Stimulated activated CD4-positive, alpha-beta T cell treated with anti-CD3 and anti-CD28 coated beads, Interleukin-2, amount 100 ng/mL, for 24 hours (primary cell): ENCODE measurements around the gene SLC12A8.
"Not testable (repeated sequence)": the region's sequence is repeated elsewhere in the genome, so short reads cannot be mapped to it uniquely, and the experiment has no call there.

Experiments
- DNase-seq, 2 donors: peaks; one replicate each; pipeline ENCODE4 v3.0.0-alpha.2; 2020

SLC12A8 gene

GRCh38 chr3:125108833-125109535, 103.6 kb downstream of the SLC12A8 start:
- no peak for DNase-seq

GRCh38 chr3:125107861-125108567, 104.5 kb downstream of the SLC12A8 start:
- no peak for DNase-seq

GRCh38 chr3:125107363-125107762, 105.2 kb downstream of the SLC12A8 start:
- no peak for DNase-seq

GRCh38 chr3:125105116-125105515, 107.4 kb downstream of the SLC12A8 start:
- DNase-seq: no peak

- no peak for DNase-seq
These were observed 107.9 kb downstream of the SLC12A8 start for GRCh38 chr3:125104639-125105038.

GRCh38 chr3:125103406-125103805, 109.1 kb downstream of the SLC12A8 start:
- DNase-seq: no peak

- DNase-seq: no peak
These were observed 110.1 kb downstream of the SLC12A8 start for GRCh38 chr3:125102470-125102869.

DNA sequence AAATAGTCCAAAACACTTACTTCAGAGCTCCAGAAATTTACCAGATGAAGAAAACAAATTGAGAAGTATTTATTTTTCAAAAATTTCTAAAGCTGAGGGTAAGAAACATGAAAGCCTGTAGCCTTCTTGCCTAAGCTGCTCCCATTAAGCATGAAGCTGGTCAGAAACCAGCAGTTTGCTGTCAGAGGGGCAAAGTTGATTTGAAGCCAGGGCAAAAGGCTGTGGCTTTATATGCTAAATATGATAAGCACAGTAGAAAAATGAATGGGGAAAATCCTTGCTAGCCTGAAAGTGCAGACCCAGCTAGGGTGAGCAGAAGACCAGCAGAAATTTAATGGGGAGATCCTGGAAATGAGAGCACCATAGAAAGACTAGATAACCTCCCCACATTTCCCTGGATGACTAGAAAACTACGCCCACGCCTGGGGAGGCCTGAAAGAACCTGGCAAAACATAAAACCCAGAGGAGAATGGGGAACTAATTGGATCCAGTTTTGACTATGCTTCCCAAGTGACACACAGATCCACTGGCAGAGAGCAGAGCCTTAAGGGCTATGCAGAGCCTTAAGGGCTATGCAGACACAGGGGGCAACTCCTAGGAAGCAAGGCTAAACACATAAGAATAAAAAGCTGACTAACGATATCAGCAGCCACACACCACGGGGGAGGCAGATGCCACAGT, 113.8 kb downstream of the SLC12A8 start:
- no peak for DNase-seq

DNA sequence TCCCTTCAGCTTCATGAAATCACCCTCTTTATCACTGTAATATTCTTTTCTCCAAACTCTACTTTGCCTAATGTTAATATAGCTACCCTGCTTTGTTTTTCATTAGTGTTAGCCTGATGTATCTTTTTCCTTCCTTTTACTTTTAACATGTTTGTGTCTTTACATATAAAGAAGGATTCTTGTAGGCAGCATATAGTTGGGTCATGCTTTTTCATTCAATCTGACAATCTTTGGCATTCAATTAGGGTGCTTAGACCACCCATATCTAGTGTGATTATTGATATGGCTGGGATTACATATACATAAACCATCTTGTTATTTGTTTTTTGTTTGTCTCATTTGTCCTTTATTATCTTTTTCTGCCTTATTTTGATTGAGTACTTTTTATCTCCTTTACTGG, 121.9 kb downstream of the SLC12A8 start:
- no peak for DNase-seq

DNA sequence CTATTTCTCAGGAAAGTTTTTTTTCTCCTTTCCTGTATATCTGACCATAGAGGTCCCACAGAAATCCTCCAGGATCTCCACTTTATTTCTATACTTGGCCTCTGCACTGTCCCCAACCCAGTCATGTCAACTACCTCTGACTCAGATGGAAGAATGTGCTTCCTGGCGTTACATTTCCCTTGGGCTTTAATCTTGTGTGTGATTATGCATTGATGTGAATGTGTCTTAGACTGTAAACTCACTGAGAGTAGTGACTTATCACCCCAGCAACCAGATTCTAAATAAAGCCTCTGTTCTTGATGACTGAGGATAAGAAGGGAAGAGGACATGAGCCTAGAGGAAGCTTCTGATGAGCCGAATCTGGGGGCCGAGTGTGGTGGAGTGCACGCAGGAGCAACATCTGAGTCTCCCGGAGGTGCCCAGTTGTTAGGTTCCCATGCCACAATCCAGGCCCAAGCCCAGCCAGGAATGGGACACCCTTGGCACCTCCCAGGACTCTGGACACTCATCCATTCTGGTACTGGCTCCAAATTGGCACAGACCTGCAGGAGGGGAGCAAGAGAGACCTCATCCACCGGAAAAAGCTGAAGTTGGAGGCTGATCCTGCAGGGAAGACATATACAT, 124.7 kb downstream of the SLC12A8 start:
- no peak for DNase-seq

DNA sequence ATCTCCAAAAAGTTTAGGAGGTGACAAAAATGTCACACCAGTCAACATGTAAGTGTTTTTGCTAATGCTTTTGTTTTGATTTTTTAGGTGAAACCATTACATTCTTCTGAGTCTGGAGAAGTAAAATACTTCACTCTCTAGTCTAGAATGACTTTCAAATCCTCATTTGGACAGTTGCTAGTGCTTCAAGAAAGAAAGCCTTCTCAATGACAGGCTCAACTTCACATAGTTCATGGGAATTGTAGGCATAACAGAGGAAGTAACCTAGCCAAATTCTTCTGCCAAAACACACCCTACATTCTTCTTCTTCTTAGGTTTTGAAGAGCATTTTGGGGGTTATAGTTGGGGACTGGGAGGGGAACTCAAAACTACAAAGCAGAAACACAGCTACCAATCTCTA, 127.4 kb downstream of the SLC12A8 start:
- DNase-seq: no peak

DNA sequence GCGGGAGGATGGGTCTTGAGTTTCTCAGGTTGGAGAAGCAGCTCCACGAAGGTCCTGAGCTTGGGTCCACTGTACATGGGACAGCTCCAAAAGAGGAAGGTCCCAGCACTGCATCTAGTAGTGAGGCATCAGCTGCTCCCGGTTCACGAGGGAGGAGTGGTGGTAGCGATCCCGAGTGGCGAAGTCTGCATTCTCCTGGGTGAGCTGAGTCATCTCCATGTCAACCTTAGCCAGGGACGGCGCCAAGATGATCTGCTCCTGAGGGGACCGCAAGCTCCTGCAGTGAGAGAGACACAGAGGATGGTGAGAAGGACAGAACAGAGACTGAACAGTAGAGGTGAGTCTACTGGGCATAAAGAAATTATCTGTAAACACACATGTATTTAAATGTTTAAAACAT, 128.8 kb downstream of the SLC12A8 start:
- no peak for DNase-seq

DNA sequence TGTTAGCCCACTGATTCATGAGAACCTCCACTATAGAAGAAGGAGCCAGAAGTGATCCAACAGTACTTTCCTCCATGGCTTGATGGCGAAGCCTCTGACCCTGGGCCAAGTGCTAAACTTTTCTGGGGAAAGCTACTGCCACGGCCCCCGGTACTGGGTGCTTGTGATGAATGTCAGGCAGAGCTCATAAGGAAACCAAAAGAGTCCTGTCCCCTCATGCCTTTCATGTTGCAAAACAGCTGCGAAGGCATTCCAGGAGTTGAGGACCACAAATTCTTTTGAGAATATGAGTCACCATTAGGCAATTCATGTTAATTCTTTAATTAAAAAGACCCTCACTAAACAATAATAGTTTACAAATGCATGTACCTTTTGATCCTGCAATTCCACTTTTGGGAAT, 130.2 kb downstream of the SLC12A8 start:
- not testable (repeated sequence) for DNase-seq

GRCh38 chr3:125080077-125080476, 132.5 kb downstream of the SLC12A8 start:
- DNase-seq: no peak

GRCh38 chr3:125079675-125080045, 132.9 kb downstream of the SLC12A8 start:
- DNase-seq: no peak

DNA sequence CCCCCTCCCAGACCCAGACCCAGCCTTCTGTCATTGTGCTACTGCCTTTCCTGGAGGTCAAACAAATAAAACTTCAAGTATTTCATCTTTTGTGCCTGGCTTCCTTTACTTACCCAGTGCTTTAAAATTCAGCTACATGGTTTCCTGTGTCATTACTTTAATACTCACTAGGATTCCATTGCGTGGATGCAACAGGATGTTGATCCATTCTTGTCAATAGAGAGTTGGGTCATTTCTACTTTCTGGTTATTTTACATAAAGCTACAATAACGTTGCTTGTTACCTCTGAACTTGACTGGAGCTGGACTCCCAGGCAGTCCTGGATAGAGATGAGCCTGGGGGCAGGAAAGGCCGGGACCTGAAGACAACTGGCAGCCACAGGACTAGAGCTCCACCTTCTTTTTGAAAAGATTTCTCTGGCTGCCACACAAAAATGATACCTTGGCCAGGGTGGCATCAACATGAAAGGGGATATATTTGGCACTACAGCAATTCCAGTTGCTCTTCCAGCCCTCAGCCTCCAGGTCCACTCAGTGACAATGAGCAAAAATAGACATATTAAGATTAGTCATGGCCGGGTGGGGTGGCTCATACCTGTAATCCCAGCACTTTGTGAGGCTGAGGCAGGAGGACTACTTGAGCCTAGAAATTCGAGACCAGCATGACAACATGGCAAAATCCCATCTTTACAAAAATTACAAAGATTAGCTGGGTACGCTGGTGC, 133.4 kb downstream of the SLC12A8 start:
- DNase-seq: no peak

DNA sequence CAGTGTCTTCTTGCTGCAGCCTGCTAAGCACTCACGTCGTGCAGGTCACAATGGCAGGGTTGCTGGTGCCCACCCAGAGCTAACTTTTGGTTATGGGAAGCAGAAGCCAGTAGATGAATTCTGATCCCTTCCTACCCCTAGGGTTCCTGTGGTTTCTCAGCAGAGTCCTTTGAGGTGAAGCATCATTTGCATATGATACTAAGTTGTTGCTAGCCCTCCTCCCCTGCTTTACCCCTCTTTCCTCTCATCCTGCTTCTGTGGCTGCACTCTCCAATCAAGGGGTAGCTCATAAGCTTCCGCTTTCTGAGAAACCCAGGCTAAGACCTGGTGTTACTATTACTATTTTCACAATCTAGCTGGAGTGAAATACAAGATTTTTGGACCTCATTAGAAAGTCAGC, 134.7 kb downstream of the SLC12A8 start:
- DNase-seq: no peak

- no peak for DNase-seq
These were observed 136.1 kb downstream of the SLC12A8 start for GRCh38 chr3:125076464-125076863.

DNA sequence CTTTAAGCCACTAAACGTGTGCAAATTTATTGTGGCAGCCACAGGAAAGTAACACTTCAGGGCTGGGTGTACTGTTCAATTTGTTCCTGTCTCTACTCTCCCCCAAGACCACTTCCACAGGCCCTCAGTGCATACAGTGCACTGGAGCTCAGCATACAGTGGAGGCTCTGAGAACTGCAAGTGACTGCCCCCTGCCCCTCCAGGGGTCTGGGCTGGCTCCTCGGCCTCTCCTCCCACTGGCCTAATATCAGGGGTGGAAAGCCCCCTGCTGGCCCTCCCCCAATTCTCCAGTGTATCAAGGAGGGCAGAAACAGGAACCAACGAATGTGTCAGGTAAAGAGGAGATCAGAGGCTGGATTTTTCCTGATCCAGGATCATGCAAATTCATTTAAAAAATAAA, 136.8 kb downstream of the SLC12A8 start:
- no peak for DNase-seq

GRCh38 chr3:125073390-125073905, 139.1 kb downstream of the SLC12A8 start:
- DNase-seq: no peak

GRCh38 chr3:125072749-125073389, 139.7 kb downstream of the SLC12A8 start:
- no peak for DNase-seq

DNA sequence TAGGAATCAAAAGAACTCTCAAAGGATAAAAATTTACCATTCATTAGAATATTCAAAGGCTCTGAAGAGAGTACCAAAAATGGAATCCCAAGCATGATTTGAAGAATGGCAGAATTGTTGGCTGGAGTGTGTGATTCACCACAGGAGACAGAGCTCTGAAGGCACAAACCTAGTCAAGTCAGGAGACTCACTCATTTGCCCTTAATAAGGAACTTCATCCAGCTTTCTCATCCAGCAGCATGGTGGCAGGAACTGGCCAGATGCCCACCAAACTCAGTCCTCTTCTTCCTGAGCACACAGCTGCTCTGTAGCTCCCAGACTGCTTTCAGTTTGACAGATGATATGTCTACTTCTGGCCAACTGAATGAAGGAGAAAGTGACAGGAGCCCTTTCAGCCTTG, 140.2 kb downstream of the SLC12A8 start:
- DNase-seq: no peak
